ENCODE results near the gene TSHR.

- TF ChIP-seq ARID4B (CRISPR knock-in tag; IDR thresholded peaks at IDR 0.05; ENCODE audit: borderline replicate concordance) (no peak), ZNF263 (CRISPR knock-in tag; IDR thresholded peaks at IDR 0.05; ENCODE audit: low read depth) (no peak), NR1H2 (CRISPR knock-in tag; IDR thresholded peaks at IDR 0.05) (no peak), CTCF (IDR thresholded peaks at IDR 0.05) (no peak), CREM (CRISPR knock-in tag; IDR thresholded peaks at IDR 0.05) (no peak), TEAD4 (CRISPR knock-in tag; IDR thresholded peaks at IDR 0.05) (no peak), FOXP1 (CRISPR knock-in tag; IDR thresholded peaks at IDR 0.05; ENCODE audit: borderline replicate concordance) (no peak), HMGXB4 (CRISPR knock-in tag; IDR thresholded peaks at IDR 0.05) (no peak), CREB1 (CRISPR knock-in tag; IDR thresholded peaks at IDR 0.05) (no peak), USF2 (CRISPR knock-in tag; IDR thresholded peaks at IDR 0.05) (no peak)
These were observed 217.5 kb downstream of the TSHR start for GRCh38 chr14:81172881-81173280.
